ENCODE results near the gene SHANK2. TPM values are rescaled to one million over a fixed set of nuclear protein-coding genes. Genes with fewer than 3 reads are reported as not detected.

SHANK2 gene
- total RNA-seq, 1 experiment from 2014 or later = 0.02 TPM

GRCh38 chr11:71222318-71223080 is 29.9 kb downstream of the SHANK2 start:
- no peak for DNase-seq (ENCODE audit: low read depth)

- DNase-seq (ENCODE audit: low read depth) = no peak
Observed at GRCh38 chr11:71221821-71222220, 30.6 kb downstream of the SHANK2 start.

- DNase-seq (ENCODE audit: low read depth) = no peak
Observed at GRCh38 chr11:71221201-71221600, 31.2 kb downstream of the SHANK2 start.

GRCh38 chr11:71218789-71219499 is 33.4 kb downstream of the SHANK2 start:
- DNase-seq (ENCODE audit: low read depth) = no peak

- no peak for DNase-seq (ENCODE audit: low read depth)
Observed at GRCh38 chr11:71215425-71215965, 36.9 kb downstream of the SHANK2 start.

- no peak for DNase-seq (ENCODE audit: low read depth)
Observed at GRCh38 chr11:71214553-71215424, 37.6 kb downstream of the SHANK2 start.

- DNase-seq (ENCODE audit: low read depth) = no peak
Observed at GRCh38 chr11:71213696-71214552, 38.5 kb downstream of the SHANK2 start.

GRCh38 chr11:71212871-71213559 is 39.4 kb downstream of the SHANK2 start:
- DNase-seq (ENCODE audit: low read depth) = no peak

- no peak for DNase-seq (ENCODE audit: low read depth)
Observed at GRCh38 chr11:71211631-71212030, 40.7 kb downstream of the SHANK2 start.

- DNase-seq (ENCODE audit: low read depth) = no peak
Observed at GRCh38 chr11:71210861-71211260, 41.5 kb downstream of the SHANK2 start.

GRCh38 chr11:71209656-71210055 is 42.7 kb downstream of the SHANK2 start:
- no peak for DNase-seq (ENCODE audit: low read depth)

- DNase-seq (ENCODE audit: low read depth) = no peak
Observed at GRCh38 chr11:71209181-71209580, 43.2 kb downstream of the SHANK2 start.

- DNase-seq (ENCODE audit: low read depth) = no peak
Observed at GRCh38 chr11:71208011-71208774, 44.2 kb downstream of the SHANK2 start.

- DNase-seq (ENCODE audit: low read depth) = no peak
Observed at GRCh38 chr11:71207563-71207962, 44.8 kb downstream of the SHANK2 start.

GRCh38 chr11:71206186-71206585 is 46.2 kb downstream of the SHANK2 start:
- no peak for DNase-seq (ENCODE audit: low read depth)

- DNase-seq (ENCODE audit: low read depth) = no peak
Observed at GRCh38 chr11:71204748-71205664, 47.4 kb downstream of the SHANK2 start.

- no peak for DNase-seq (ENCODE audit: low read depth)
Observed at GRCh38 chr11:71204294-71204693, 48.1 kb downstream of the SHANK2 start.

GRCh38 chr11:71203681-71204080 is 48.7 kb downstream of the SHANK2 start:
- DNase-seq (ENCODE audit: low read depth) = no peak
